ENCODE measurements around the gene NUDT3.
"Not testable (repeated sequence)": the region's sequence is repeated elsewhere in the genome, so short reads cannot be mapped to it uniquely, and the experiment has no call there.

Gene NUDT3

DNA sequence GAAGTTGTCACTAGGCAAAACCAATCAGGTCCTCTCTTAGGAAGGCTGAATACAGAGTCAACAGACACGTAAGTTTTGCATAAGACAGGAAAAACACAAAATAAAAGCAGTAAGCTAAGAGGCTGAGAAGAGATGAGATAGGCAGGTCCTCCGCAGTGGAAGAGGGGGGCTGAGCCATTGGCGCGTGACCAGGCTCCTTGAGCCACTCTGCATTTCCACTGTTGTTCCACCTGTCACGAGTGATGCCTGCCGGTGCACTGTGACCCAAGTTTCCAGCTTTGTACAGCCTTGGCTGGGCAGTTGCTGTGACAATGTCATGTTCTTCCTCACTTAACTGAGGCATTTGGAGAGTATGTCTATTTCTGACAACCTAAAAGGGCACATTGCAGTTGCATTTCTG is 58.6 kb downstream of the NUDT3 start:
- Mint-ChIP-seq H3K27me3 (no peaks in the 10 kb centered on the region), H3K4me1 (peaks cover 16% of the 10 kb centered on the region), H3K27ac (no peak overlapping the region), H3K36me3 (ENCODE audit: low read depth) (peaks cover 23% of the 10 kb centered on the region), H3K4me3 (no peak overlapping the region), H3K9me3 (no peaks in the 10 kb centered on the region)
- ATAC-seq: no peak
- no peak for DNase-seq

GRCh38 chr6:34332251-34333198 is 59.9 kb downstream of the NUDT3 start:
- H3K4me3 Mint-ChIP-seq: no peak overlapping the region
- no peaks in the 10 kb centered on the region for H3K27me3 Mint-ChIP-seq
- no peaks in the 10 kb centered on the region for H3K9me3 Mint-ChIP-seq
- no peak for ATAC-seq
- H3K36me3 Mint-ChIP-seq (ENCODE audit: low read depth): peaks cover 23% of the 10 kb centered on the region
- H3K27ac Mint-ChIP-seq: no peak overlapping the region
- H3K4me1 Mint-ChIP-seq: peaks cover 16% of the 10 kb centered on the region
- no peak for DNase-seq

DNA sequence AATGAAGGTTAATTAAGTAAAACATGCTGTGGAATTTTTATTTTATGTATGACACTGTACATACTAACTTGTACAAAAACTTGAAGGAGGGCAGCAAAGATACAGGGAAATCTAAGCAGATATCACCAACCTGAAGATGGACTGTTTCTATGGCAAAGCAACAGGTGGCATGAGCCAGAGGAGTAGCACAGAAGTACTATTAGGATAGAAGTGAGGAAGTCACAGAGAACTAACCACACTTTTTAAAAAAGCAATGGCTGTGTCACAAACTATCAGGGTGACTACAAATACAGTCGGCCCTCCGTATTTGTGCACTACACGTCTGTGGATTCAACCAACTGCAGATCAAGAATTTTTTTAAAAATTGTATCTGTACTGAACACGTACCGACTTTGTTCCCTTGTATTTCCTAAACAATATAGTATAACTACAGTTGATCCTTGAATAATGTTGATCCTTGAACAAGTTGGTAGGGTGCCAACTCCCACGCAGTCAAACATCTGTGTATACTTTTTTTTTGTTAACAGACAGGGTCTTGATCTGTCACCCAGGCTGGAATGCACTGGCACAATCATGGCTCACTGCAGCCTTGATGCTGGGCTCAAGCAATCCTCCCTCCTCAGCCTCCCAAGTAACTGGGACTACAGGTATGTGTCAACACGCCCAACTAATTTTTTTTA is 61.0 kb downstream of the NUDT3 start:
- H3K9me3 Mint-ChIP-seq: no peaks in the 10 kb centered on the region

GRCh38 chr6:34329814-34330213 is 62.7 kb downstream of the NUDT3 start:
- H3K4me1 Mint-ChIP-seq: peaks cover 15% of the 10 kb centered on the region
- not testable (repeated sequence) for DNase-seq, H3K9me3 Mint-ChIP-seq, H3K4me3 Mint-ChIP-seq, ATAC-seq, H3K27me3 Mint-ChIP-seq, H3K27ac Mint-ChIP-seq
- peaks cover 27% of the 10 kb centered on the region for H3K36me3 Mint-ChIP-seq (ENCODE audit: low read depth)

More for the DNA sequence above, 61.0 kb downstream of the NUDT3 start:
- H3K4me3 Mint-ChIP-seq: no peak overlapping the region
- H3K27ac Mint-ChIP-seq: no peak overlapping the region
- no peak for ATAC-seq
- peaks cover 27% of the 10 kb centered on the region for H3K36me3 Mint-ChIP-seq (ENCODE audit: low read depth)
- no peaks in the 10 kb centered on the region for H3K27me3 Mint-ChIP-seq
- DNase-seq: no peak
- peaks cover 15% of the 10 kb centered on the region for H3K4me1 Mint-ChIP-seq

DNA sequence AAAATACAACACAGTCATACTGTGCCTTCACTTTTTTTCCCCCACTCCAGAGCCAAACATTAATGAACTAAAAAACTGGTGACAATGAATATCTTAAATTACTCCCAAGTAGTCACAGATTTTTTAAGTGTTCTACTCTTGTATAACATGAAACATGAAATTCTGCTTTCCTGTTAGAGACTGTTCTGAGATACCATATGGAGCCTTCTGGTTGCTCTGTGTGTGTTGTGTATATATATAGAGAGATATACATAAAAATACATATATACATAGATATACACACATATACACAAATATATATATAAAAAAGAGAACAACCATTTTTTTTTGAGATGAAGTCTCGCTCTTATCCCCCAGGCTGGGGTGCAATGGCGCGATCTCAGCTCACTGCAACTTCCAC is 63.5 kb downstream of the NUDT3 start:
- peaks cover 15% of the 10 kb centered on the region for H3K4me1 Mint-ChIP-seq
- DNase-seq (no peak), ATAC-seq (no peak)
- H3K27me3 Mint-ChIP-seq: no peaks in the 10 kb centered on the region
- H3K9me3 Mint-ChIP-seq: no peaks in the 10 kb centered on the region
- no peak overlapping the region for H3K27ac Mint-ChIP-seq
- peaks cover 25% of the 10 kb centered on the region for H3K36me3 Mint-ChIP-seq (ENCODE audit: low read depth)
- H3K4me3 Mint-ChIP-seq: no peak overlapping the region

DNA sequence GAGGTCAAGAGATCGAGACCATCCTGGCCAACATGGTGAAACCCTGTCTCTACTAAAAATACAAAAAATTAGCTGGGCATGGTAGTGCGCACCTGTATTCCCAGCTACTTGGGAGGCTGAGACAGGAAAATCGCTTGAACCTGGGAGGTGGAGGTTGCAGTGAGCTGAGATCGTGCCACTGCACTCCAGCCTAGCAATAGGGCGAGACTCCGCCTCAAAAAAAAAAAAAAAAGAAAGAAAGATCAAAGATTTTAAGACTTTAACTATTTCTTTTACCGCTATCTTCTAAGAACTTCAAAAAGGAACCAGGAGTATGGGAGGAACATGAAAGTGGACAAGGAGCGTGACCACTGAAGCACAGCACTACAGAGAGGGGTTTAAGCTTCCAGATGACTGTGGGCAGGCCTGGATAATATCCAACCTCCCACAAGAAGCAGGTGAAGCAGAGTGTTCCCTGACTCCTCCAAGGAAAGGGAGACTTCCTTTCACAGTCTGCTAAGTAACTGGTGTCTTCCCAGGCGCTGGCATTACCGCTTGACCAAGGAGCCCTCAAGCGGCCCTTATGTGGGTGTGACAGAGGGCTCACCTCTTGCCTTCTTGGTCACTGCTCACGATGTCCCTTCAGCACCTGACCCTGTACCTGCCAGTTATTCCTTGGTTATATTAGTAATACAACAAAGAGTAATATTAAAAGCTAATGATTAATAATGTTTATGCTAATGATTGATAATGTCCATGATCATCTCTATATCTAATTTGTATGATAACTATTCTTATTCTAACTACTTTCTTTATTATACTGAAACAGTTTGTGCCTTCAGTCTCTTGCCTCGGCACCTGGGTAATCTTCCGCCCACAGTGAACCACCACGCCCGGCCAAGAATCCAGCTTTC is 64.9 kb downstream of the NUDT3 start:
- H3K4me1 Mint-ChIP-seq, H3K9me3 Mint-ChIP-seq: not testable (repeated sequence)

DNA sequence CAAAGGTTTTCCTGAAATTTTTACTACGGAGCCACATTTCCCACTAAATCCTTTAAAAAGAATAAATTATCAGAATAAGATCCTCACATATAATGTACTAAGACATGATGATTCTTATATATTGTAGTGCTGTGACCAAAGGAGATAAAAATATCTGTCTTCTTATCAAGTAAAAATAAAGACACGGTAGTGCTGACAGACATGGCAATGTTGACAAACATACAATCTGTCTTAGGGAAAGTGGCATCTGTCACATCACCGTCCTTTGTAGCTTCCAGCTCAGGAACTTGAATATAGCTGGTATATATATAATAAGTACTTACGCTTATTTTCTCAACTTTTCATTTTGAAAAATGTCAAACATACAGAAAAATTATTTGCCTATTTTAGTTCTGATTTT is 66.8 kb downstream of the NUDT3 start:
- Mint-ChIP-seq H3K27me3 (no peaks in the 10 kb centered on the region), H3K36me3 (ENCODE audit: low read depth) (peaks cover 17% of the 10 kb centered on the region), H3K9me3 (no peaks in the 10 kb centered on the region), H3K4me3 (no peak overlapping the region), H3K4me1 (peaks cover 4% of the 10 kb centered on the region), H3K27ac (no peak overlapping the region)
- DNase-seq: no peak
- ATAC-seq: no peak

More for the DNA sequence above, 64.9 kb downstream of the NUDT3 start:
- not testable (repeated sequence) for H3K4me3 Mint-ChIP-seq, DNase-seq, H3K27ac Mint-ChIP-seq, ATAC-seq, H3K27me3 Mint-ChIP-seq
- H3K36me3 Mint-ChIP-seq (ENCODE audit: low read depth): peaks cover 27% of the 10 kb centered on the region

DNA sequence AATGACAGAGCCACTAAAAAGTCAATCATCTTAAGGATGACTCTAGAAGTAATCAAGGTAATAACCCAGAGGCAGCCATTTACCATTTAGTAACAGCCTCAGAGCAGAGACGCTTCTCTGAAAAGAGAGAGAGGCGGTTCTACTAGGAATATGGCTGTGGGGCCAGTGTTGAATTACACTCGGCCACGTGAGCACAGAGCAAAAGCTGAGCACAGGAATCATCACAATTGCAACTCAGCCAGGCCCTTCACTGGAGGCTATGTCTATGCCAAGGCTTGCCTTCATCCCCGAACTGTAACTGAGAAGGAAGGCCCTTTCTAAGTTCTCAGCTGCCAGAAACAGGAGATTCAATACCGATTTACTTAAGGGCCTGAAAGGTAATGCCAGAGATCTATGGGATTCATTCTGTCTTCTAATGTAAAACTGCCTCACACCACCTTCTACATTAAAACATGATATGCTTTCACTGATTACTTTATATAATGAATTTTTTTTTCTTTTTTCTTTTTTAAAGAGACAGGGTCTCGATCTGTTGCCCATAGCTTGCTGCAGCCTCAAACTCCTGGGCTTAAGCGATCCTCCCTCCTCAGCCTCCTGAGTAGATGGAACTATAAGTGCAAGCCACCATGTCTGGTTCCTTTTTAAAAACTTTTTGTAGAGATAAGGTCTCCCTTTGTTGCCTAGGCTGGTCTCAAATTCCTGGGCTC is 67.6 kb downstream of the NUDT3 start:
- no peak for DNase-seq
- Mint-ChIP-seq H3K27me3 (no peaks in the 10 kb centered on the region), H3K4me1 (peaks cover 4% of the 10 kb centered on the region), H3K27ac (no peak overlapping the region), H3K4me3 (no peak overlapping the region), H3K9me3 (no peaks in the 10 kb centered on the region), H3K36me3 (ENCODE audit: low read depth) (peaks cover 13% of the 10 kb centered on the region)
- ATAC-seq: no peak

GRCh38 chr6:34324221-34324620 is 68.2 kb downstream of the NUDT3 start:
- not testable (repeated sequence) for H3K27me3 Mint-ChIP-seq, DNase-seq, ATAC-seq, H3K4me1 Mint-ChIP-seq, H3K27ac Mint-ChIP-seq, H3K9me3 Mint-ChIP-seq, H3K4me3 Mint-ChIP-seq
- peaks cover 10% of the 10 kb centered on the region for H3K36me3 Mint-ChIP-seq (ENCODE audit: low read depth)

GRCh38 chr6:34323300-34323699 is 69.2 kb downstream of the NUDT3 start:
- Mint-ChIP-seq H3K27me3 (no peaks in the 10 kb centered on the region), H3K36me3 (ENCODE audit: low read depth) (peaks cover 10% of the 10 kb centered on the region), H3K9me3 (no peaks in the 10 kb centered on the region), H3K27ac (no peak overlapping the region), H3K4me3 (no peak overlapping the region), H3K4me1 (peaks cover 17% of the 10 kb centered on the region)
- DNase-seq: no peak
- ATAC-seq: no peak

- Mint-ChIP-seq H3K9me3 (no peaks in the 10 kb centered on the region), H3K27ac (no peak overlapping the region), H3K27me3 (no peaks in the 10 kb centered on the region), H3K36me3 (ENCODE audit: low read depth) (peaks cover 10% of the 10 kb centered on the region), H3K4me1 (peaks cover 21% of the 10 kb centered on the region), H3K4me3 (no peak overlapping the region)
- ATAC-seq (no peak), DNase-seq (no peak)
These were observed 69.7 kb downstream of the NUDT3 start for GRCh38 chr6:34322732-34323131.

- DNase-seq: no peak
- no peaks in the 10 kb centered on the region for H3K9me3 Mint-ChIP-seq
- H3K36me3 Mint-ChIP-seq (ENCODE audit: low read depth): peaks cover 9% of the 10 kb centered on the region
These were observed 70.6 kb downstream of the NUDT3 start for GRCh38 chr6:34321821-34322220.

GRCh38 chr6:34319471-34319885 is 73.0 kb downstream of the NUDT3 start:
- no peak for DNase-seq
- Mint-ChIP-seq H3K27ac (peak overlapping the region; percentile 49), H3K36me3 (ENCODE audit: low read depth) (peaks cover 7% of the 10 kb centered on the region), H3K9me3 (no peaks in the 10 kb centered on the region), H3K27me3 (no peaks in the 10 kb centered on the region), H3K4me1 (peaks cover 51% of the 10 kb centered on the region), H3K4me3 (no peak overlapping the region)
- ATAC-seq: no peak

More at GRCh38 chr6:34321821-34322220, 70.6 kb downstream of the NUDT3 start:
- H3K4me1 Mint-ChIP-seq: peaks cover 28% of the 10 kb centered on the region
- H3K27ac Mint-ChIP-seq: no peak overlapping the region
- no peaks in the 10 kb centered on the region for H3K27me3 Mint-ChIP-seq
- no peak for ATAC-seq
- H3K4me3 Mint-ChIP-seq: no peak overlapping the region
